ENCODE measurements around the gene KRAS.

KRAS gene

GRCh38 chr12:25195056-25195971 is 55.4 kb downstream of the KRAS start, which contains the start of the genes DNAI7 and ETFRF1:
DNAI7 (minus strand) TSS chr12:25195160; CDS start chr12:25195078, 82 bp downstream.
ETFRF1 (plus strand) TSS chr12:25195237; CDS start chr12:25203957, 8,720 bp downstream.
- DNase-seq (ENCODE audit: low spot score): peak; percentile 92
- peak; percentile 63 for FAIRE-seq

DNA sequence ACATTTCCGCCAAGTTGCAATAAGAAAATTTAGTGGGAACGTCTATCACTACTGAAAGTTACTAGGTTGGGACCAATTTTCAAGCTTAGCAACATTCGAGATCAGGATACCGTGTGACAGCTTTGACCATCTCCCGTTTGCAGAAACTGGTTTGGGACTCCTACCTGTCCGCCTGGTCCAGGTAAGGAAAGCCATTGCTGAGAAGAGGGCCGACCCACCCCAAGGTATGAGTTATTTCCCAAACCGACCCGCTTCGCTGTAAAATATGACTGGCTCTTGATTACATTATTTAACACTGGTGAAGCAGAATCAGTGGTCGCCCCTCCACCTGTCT is 56.0 kb downstream of the KRAS start:
- FAIRE-seq (no peak), DNase-seq (ENCODE audit: low spot score) (no peak)

DNA sequence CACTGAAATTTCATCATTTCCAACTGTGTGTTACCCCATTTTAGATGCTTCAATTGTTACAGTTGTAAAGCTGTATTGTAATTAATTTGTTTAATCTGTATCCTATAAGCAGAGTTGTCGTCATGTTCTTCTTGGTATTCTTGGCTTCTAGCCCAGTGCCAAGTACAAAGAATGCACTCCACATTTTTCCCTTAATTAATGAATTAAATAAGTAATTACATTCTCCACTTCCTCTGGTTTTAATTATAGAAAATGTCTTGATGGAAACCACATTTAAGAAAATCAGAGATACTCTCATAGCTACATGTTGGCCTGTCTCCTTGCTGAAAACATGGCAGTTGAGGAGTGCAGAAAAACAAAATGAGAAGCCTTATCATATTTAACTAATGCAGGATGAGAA is 56.5 kb downstream of the KRAS start:
- FAIRE-seq (no peak), DNase-seq (ENCODE audit: low spot score) (no peak)

- FAIRE-seq: no peak
- no peak for DNase-seq (ENCODE audit: low spot score)
These were observed 59.9 kb downstream of the KRAS start for GRCh38 chr12:25190793-25191192.

GRCh38 chr12:25189656-25190055 is 61.1 kb downstream of the KRAS start:
- DNase-seq (ENCODE audit: low spot score) (no peak), FAIRE-seq (no peak)

- DNase-seq (ENCODE audit: low spot score) (peak; percentile 76), FAIRE-seq (peak; percentile 96)
These were observed 62.9 kb downstream of the KRAS start for GRCh38 chr12:25187781-25188180.

- FAIRE-seq (peak; percentile 85), DNase-seq (ENCODE audit: low spot score) (peak; percentile 14)
These were observed 63.8 kb downstream of the KRAS start for GRCh38 chr12:25186788-25187402.

DNA sequence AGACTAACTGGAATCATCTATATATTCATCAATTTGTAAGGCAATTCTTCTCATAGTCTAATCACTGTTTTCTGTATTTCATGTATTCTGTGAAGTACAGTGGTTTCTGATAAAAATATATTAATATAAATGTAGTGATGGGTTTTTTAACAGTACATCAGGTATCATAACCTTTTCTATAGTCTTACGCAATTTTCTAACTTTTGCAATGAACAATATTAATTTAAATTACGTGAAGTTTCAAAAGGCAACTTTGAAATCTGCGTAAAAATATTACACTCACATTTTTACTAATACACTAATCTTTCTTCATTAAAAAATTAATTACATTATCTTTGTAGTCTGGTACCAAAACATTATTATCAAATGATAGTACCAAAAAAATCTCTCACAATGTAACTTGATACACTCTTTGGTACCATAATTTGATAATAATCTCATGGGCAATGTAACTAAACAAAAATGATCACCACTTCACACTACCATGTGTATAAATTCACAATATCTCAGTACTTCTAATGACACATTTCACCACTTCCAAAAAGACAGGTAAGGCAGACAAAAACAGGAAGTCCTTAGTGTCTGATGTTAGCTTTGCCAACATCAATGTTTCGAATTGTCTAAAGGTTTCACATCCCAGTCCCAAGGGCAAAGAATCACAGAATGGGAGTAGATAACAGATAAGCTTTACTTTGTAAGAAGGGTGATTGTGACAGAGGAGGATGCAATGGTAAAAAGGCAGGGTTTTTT is 64.5 kb downstream of the KRAS start:
- FAIRE-seq (no peak), DNase-seq (ENCODE audit: low spot score) (no peak)

GRCh38 chr12:25184132-25184531 is 66.6 kb downstream of the KRAS start:
- DNase-seq (ENCODE audit: low spot score): no peak
- FAIRE-seq: no peak

- no peak for DNase-seq (ENCODE audit: low spot score)
- no peak for FAIRE-seq
These were observed 68.0 kb downstream of the KRAS start for GRCh38 chr12:25182765-25183164.

- no peak for DNase-seq (ENCODE audit: low spot score)
- no peak for FAIRE-seq
These were observed 87.9 kb downstream of the KRAS start for GRCh38 chr12:25162866-25163265.

GRCh38 chr12:25156061-25156460 is 94.7 kb downstream of the KRAS start:
- FAIRE-seq (no peak), DNase-seq (ENCODE audit: low spot score) (no peak)

GRCh38 chr12:25155022-25155576 is 95.6 kb downstream of the KRAS start:
- peak; percentile 66 for FAIRE-seq
- peak; percentile 23 for DNase-seq (ENCODE audit: low spot score)
